Endodermal cell (in vitro differentiated cells): ENCODE measurements around the gene PARVB. TPM values are rescaled to one million over a fixed set of nuclear protein-coding genes. Genes with fewer than 3 reads are reported as not detected.

Experiments
- DNase-seq: peaks from one replicate; pipeline ENCODE4 v3.0.0-alpha.2; 2017
- H3K27ac ChIP-seq: 2 replicates; pipeline ENCODE4 v1.5.1; 2013; ENCODE audit warnings: mild to moderate bottlenecking, low read depth, low read length, moderate library complexity
- H3K27me3 ChIP-seq: 2 replicates; pipeline ENCODE4 v1.6.1; 2013; ENCODE audit warnings: mild to moderate bottlenecking, low read length, moderate library complexity; ENCODE audit not compliant: insufficient read depth, control insufficient read depth, poor library complexity, severe bottlenecking
- H3K36me3 ChIP-seq: 2 replicates; pipeline ENCODE4 v1.7.0; 2013; ENCODE audit warnings: mild to moderate bottlenecking, low read length, moderate library complexity; ENCODE audit not compliant: control insufficient read depth, insufficient read depth
- H3K4me1 ChIP-seq: one replicate; pipeline ENCODE4 v1.7.0; 2013; ENCODE audit warnings: low read length; ENCODE audit not compliant: control insufficient read depth, insufficient read depth
- H3K4me3 ChIP-seq: 2 replicates; pipeline ENCODE4 v1.5.1; 2013; ENCODE audit warnings: mild to moderate bottlenecking, low read length, moderate library complexity
- H3K9ac ChIP-seq: 2 replicates; pipeline ENCODE4 v1.6.1; 2013; ENCODE audit warnings: mild to moderate bottlenecking, low read length, moderate library complexity; ENCODE audit not compliant: poor library complexity, severe bottlenecking; ENCODE audit errors: extremely low read depth
- H3K9me3 ChIP-seq: 2 replicates; pipeline ENCODE4 v1.6.1; 2013; ENCODE audit warnings: mild to moderate bottlenecking, low read length, moderate library complexity; ENCODE audit not compliant: control insufficient read depth
- H3K27ac Mint-ChIP-seq: 2 replicates; pipeline ENCODE4 v1.8.0; 2020; ENCODE audit warnings: mixed read lengths
- H3K27me3 Mint-ChIP-seq: 2 replicates; pipeline ENCODE4 v1.8.0; 2021; ENCODE audit warnings: mild to moderate bottlenecking, mixed read lengths; ENCODE audit not compliant: insufficient read depth
- H3K36me3 Mint-ChIP-seq: 2 replicates; pipeline ENCODE4 v1.8.0; 2020; ENCODE audit warnings: low read depth, mixed read lengths
- H3K4me1 Mint-ChIP-seq: 2 replicates; pipeline ENCODE4 v1.8.0; 2020; ENCODE audit warnings: mixed read lengths
- H3K4me3 Mint-ChIP-seq: 2 replicates; pipeline ENCODE4 v1.8.0; 2020; ENCODE audit warnings: mild to moderate bottlenecking, moderate library complexity, mixed read lengths
- H3K9me3 Mint-ChIP-seq: 2 replicates; pipeline ENCODE4 v1.8.0; 2020; ENCODE audit warnings: mild to moderate bottlenecking, mixed read lengths
- WGBS, 2 experiments: methylation state at CpG; one replicate each; pipeline versions ENCODE4 v1.1.5 to v1.1.7; 2013; ENCODE audit warnings: missing lambda C conversion rate in 2 of 2, mixed read lengths in 1 of 2; ENCODE audit not compliant: insufficient coverage in 1 of 2, insufficient read length in 1 of 2; 5-methylcytosine and 5-hydroxymethylcytosine counted together
- total RNA-seq, 2 donors: library from RNA; stranded (reverse); fragmentation: NEBNext Ultra II Directional in 1 of 2; extraction: Animal tissue kit (Norgen Biotek cat#: 25700) in 1 of 2; gene quantifications; 2 replicates in 1 of 2; 3 replicates in 1 of 2; pipeline ENCODE4 v1.2.1, GENCODE V29; 2021
- TF ChIP-seq, protein P1 (sequence below): fragments of 200-600 bp; sonication (generic); conservative IDR thresholded peaks from 2 replicates; pipeline ENCODE4 v1.5.0; 2021; ENCODE audit warnings: antibody characterized with exemption, mild to moderate bottlenecking

PARVB gene
- total RNA-seq, 2 donors from 2014 or later = 29.6 to 32.3 TPM

GRCh38 chr22:44091751-44092150 lies 67.6 kb downstream of the PARVB start:
- Mint-ChIP-seq H3K4me1 (no peaks in the 10 kb centered on the region), H3K4me3 (no peak overlapping the region), H3K36me3 (peaks cover 6% of the 10 kb centered on the region), H3K27ac (no peak overlapping the region), H3K9me3 (no peaks in the 10 kb centered on the region), H3K27me3 (no peaks in the 10 kb centered on the region)
- 93 to 97% methylated on average over 10 of the region's 10 CpGs for WGBS, 2 experiments
- Histone ChIP-seq H3K4me1 (no peaks in the 10 kb centered on the region), H3K36me3 (no peaks in the 10 kb centered on the region), H3K9me3 (no peaks in the 10 kb centered on the region), H3K27ac (no peak overlapping the region), H3K27me3 (no peaks in the 10 kb centered on the region), H3K9ac (no peak overlapping the region), H3K4me3 (no peak overlapping the region)
- DNase-seq = no peak
- TF ChIP-seq, protein P1, sequence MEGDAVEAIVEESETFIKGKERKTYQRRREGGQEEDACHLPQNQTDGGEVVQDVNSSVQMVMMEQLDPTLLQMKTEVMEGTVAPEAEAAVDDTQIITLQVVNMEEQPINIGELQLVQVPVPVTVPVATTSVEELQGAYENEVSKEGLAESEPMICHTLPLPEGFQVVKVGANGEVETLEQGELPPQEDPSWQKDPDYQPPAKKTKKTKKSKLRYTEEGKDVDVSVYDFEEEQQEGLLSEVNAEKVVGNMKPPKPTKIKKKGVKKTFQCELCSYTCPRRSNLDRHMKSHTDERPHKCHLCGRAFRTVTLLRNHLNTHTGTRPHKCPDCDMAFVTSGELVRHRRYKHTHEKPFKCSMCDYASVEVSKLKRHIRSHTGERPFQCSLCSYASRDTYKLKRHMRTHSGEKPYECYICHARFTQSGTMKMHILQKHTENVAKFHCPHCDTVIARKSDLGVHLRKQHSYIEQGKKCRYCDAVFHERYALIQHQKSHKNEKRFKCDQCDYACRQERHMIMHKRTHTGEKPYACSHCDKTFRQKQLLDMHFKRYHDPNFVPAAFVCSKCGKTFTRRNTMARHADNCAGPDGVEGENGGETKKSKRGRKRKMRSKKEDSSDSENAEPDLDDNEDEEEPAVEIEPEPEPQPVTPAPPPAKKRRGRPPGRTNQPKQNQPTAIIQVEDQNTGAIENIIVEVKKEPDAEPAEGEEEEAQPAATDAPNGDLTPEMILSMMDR = no peak

DNA sequence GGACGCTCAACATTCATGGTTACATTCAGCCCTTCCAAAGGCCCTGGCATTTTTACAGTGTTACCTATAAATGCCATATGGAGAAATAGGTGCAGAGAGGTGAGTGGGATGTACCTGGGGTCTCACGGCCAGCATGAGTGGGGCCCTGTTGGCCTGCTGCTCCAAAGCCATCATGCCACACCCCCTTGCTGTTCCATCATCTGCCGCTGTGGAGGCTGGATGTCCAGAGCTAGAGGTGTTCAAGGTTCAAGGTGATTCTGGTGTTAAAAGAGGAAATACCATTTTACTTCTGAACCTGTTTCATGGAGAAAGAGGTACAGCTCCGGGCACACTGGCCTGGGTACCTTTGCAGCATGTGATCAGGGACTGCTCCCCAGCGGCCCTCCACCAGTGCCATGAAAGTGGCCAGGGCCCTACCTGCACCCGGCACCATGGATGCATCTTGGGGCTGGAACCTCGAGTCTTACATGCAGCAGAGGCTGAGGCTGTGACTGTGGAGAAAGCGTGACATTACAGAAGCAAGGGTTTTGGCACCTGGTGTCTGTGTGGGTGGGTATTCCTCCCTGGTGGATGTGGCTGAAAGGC lies 68.6 kb downstream of the PARVB start:
- Histone ChIP-seq H3K36me3 (no peaks in the 10 kb centered on the region), H3K4me3 (no peak overlapping the region), H3K4me1 (no peaks in the 10 kb centered on the region), H3K27me3 (no peaks in the 10 kb centered on the region), H3K9me3 (no peaks in the 10 kb centered on the region), H3K9ac (no peak overlapping the region), H3K27ac (no peak overlapping the region)
- H3K27me3 Mint-ChIP-seq = no peaks in the 10 kb centered on the region
- H3K4me3 Mint-ChIP-seq = no peak overlapping the region
- H3K9me3 Mint-ChIP-seq = no peaks in the 10 kb centered on the region
- no peaks in the 10 kb centered on the region for H3K4me1 Mint-ChIP-seq
- peak overlapping the region; percentile 21 for H3K27ac Mint-ChIP-seq
- DNase-seq = no peak
- peaks cover 6% of the 10 kb centered on the region for H3K36me3 Mint-ChIP-seq
- 92 to 100% methylated on average over 4 to 8 of the region's 8 CpGs for WGBS, 2 experiments
- TF ChIP-seq, protein P1 = no peak

- no peak overlapping the region for H3K9ac ChIP-seq
- 84 to 90% methylated on average over 7 to 9 of the region's 9 CpGs for WGBS, 2 experiments
- Mint-ChIP-seq H3K36me3 (peaks cover 6% of the 10 kb centered on the region), H3K27ac (no peak overlapping the region), H3K4me1 (no peaks in the 10 kb centered on the region), H3K27me3 (no peaks in the 10 kb centered on the region), H3K9me3 (no peaks in the 10 kb centered on the region), H3K4me3 (no peak overlapping the region)
- no peaks in the 10 kb centered on the region for H3K36me3 ChIP-seq
- H3K4me1 ChIP-seq = no peaks in the 10 kb centered on the region
- H3K4me3 ChIP-seq = no peak overlapping the region
- TF ChIP-seq, protein P1 = no peak
- no peaks in the 10 kb centered on the region for H3K9me3 ChIP-seq
- no peak for DNase-seq
- H3K27ac ChIP-seq = no peak overlapping the region
- H3K27me3 ChIP-seq = no peaks in the 10 kb centered on the region
Observed at GRCh38 chr22:44093791-44094190, 69.7 kb downstream of the PARVB start.
